ENCODE results near the gene KLHL17.

KLHL17 gene

DNA sequence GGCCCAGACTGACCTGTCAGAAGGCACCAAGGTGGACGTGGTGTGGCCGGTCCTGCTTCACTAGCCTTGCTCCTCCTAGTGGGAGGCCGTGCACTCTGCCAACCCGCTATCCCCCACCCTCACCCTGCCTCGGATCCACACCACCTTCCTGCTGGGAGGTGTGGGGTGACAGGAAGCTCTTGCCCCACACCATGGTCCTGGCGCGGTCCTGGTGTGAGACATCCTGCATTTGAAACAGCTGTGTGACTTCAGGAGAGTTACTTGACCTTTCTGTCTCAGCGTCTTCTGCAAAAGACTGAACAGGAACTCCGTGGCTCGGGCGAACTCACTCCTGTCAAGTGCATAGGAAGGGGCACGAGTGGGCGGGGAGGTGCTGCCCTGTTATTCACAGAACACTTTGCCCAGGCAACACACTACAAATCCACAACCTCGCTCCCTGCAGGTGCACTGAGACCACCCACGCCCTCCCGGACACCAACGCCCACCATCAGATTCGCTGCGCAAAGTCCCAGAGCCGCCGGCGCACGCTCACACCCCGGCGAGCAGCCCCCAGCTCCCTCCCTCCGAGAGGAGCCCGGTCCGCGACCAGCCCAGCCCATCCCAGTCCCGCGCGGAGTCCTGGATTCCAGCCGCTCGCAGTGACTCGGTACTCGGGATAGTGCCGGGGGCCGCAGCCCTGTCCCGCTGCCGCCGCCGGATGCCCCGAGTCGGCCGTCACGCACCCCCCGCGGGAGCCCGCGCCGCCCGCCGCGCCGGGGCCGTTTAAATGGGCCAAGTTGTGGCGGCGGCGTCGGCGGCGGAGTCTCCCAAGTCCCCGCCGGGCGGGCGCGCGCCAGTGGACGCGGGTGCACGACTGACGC is 37.0 kb upstream of the KLHL17 start, which contains the start of gene SAMD11:
SAMD11 (plus strand) TSS at position 793 of the 860 bp plus-strand sequence. CDS start 509 bp downstream, outside the sequence.
- peak; percentile 80 for DNase-seq

DNA sequence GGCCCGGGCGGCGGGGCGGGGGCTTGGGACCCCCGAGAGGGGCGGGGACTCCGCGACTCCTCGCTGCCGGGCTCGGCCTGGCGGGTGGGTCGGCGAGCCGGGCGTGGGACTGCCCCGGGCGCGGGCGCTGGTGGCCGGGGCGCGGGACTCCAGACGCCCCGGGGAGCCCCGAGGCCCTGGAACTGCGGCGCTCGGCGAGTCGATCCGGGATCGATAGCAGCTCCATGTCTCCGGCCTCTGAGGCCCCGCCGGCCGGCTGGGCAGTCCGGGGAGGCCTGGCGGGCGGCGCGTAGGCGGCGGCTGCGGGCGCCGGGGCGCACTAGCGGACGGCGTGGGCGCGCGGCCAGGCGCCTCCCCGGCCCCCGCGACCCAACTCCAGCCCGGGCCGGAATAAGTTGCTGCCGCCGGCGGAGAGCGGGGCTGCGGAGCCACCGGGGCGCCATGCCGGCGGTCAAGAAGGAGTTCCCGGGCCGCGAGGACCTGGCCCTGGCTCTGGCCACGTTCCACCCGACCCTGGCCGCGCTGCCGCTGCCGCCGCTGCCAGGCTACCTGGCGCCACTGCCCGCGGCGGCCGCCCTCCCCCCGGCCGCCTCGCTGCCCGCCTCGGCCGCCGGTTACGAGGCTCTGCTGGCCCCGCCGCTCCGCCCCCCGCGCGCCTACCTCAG is 36.3 kb upstream of the KLHL17 start:
- no peak for DNase-seq

DNA sequence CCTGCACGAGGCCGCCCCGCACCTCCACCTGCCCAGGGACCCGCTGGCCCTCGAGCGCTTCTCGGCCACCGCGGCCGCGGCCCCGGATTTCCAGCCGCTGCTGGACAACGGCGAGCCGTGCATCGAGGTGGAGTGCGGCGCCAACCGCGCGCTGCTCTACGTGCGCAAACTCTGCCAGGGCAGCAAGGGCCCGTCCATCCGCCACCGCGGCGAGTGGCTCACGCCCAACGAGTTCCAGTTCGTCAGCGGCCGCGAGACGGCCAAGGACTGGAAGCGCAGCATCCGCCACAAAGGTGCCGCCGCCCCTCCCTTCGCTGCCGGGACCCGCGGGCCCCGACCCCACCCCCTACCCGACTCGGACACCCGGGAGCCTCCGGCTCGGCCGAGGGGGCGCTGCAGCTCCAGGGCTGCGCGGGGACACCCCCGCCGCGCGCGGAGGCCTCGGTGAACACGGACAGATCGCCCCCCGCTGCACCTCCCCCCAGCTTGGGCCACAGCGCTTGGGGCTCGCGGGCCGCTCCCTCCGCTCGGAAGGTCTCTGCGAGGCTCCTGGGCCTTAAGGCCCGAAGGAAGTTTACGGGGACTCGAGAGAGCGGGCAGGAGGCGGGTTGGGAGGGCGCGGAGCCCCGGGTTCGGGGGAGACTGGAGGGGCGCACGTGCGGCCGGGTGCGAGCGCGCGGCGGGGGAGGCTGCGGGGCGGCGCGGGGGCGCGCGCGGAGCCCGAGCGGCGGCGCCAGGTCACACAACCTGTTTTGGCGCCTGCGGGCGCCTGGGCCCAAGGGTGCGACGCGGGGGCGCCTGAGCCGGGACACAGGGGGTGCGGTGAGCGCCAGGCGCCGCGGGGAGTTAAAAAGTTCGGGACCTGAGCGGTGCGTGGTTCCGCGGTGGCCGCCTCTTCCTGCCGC is 35.5 kb upstream of the KLHL17 start:
- DNase-seq = peak; percentile 37

DNA sequence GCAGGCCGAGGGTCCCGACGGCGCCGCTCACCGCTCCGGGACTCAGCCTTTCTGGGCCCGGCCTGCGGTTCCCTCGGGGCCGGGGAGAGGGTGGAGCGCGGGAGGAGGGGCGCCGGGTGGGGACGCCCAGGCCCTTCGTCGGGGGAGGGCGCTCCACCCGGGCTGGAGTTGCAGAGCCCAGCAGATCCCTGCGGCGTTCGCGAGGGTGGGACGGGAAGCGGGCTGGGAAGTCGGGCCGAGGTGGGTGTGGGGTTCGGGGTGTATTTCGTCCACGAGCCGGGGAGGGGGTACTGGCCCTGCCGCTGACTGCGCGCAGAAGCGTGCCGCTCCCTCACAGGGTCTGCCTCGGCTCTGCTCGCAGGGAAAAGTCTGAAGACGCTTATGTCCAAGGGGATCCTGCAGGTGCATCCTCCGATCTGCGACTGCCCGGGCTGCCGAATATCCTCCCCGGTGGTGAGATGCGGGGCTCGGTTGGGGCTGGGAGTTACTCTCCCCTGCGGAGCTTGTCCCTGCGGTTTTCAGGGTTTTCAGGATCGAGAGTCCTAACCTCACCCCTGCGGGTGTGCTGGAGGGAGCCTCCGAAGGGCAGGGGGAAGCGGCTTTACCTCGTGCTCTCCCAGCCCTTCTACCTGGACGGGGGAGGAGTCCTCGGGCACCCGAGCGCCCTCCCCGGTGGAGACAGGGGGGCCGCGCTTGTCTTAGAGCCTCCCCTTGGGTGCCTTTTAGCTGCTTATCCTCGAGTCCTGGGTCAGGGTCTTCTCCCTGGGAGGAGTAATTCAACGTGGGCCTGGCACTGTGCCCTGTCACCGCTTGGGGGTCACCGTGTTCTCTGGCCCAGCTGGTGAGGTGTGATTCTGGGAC is 34.6 kb upstream of the KLHL17 start:
- no peak for DNase-seq

DNA sequence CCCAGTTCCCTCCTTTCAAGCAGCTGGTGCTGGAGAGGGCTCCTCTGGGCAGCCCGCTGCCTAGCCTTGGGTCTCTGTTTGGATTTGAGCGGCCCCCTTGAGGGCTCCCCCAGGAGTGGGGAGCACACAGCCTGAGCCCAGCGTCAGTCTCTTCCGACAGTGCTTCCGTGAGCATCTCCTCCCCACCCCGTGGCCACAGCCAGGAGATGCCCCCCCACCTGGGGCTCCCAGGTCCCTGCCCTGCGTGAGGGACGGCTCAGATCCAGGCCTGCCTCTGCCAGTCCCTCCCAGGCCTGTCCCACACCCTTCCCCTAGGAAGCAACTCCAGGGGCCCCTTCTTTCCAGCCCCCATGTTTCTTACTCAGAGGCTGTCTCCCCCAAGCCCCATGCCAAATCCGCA is 33.1 kb upstream of the KLHL17 start:
- no peak for DNase-seq

DNA sequence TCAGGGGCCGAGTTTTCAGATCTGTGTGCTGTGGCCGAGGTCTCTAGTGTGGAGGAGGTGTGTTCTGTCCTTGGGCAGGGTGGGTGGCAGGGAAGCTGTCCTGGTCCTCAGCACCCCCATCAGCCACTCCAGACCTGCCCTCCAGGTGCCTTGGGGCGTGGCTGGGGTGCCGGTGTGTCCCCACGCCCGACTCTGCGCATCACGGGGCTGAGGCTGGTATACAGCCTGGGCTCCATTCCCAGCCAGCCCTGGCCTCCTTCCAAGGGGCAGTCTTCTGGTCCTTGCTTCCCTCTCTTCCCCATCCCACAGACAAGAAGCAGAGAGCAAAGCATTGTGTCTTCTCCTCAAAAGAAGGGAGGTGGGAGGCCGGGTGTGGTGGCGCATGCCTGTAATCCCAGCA is 32.6 kb upstream of the KLHL17 start:
- no peak for DNase-seq

DNA sequence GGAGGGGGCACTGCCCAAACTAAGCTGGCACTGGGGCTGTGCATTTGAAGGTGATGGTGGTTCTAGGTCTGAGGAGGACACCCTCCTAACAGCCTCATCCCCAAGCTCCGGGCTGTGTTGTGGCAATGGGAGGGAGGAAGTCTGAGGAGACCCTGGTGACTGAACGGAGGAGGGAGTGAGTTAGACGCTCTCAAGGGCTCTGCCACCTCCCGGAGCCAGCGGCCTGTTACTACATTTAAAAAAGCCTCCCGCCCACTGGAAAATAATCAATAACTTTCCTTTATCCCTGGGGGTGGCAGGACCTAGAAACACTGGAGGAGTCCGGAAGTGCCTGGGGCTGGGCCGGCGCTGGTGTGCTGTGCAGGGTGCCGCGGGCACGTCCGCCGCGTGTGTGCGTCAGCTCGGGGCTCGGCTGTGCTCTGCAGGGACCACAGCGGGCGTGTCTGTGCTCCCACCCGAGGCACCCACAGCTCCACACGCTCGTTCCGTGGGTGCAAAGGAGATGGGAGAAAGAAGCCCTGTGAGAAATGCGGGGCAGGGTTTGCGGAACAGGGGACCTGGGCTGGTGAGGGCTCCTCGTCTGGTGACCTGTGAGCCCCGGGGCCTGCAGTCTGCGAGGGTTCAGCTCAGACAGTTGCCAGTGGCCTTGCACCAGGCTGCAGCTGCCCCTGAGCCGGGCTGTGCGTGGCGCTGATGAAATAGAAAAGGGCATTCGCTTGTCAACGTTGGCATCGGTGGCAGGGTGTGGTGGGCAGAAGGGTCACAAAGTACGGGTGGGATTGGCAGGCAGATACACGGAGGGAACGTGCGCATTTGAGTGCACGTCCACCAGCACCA is 31.3 kb upstream of the KLHL17 start:
- no peak for DNase-seq

DNA sequence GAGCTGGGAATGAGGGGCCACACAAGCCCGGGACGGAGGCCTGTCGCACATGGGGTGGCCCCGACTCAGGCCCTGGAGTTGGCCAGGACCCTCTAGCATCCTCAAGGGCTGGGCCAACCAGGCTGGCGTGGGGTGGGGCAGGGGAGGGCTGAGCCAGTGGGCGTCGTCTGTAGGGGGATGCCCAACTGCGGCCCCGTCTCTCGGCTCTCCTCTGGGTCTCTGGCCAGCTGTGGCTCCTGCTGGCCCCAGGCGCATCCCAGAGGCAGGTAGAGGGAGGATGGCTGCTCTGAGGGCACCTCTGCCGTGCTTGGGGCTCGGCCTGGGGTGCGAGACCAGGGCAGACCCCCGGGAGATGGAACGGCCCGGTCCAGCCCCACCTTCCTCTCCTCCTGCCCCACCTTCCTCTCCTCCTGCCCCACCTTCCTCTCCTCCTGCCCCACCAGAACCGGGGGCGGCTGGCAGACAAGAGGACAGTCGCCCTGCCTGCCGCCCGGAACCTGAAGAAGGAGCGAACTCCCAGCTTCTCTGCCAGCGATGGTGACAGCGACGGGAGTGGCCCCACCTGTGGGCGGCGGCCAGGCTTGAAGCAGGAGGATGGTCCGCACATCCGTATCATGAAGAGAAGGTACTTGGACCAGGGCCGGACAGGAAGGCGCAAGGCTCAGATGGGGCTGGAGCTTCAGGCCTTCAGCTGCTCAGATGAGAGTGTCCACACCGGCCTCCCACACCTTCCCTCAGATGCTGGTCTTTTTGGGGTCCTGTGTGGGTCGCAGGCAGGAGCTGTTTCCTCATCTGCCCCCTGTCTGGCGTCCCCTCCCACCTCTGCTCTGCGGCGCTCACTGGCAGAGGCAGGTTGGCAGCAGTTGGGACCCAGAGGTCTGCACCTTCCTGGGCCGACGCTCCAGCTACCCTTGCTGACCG is 30.4 kb upstream of the KLHL17 start:
- no peak for DNase-seq

DNA sequence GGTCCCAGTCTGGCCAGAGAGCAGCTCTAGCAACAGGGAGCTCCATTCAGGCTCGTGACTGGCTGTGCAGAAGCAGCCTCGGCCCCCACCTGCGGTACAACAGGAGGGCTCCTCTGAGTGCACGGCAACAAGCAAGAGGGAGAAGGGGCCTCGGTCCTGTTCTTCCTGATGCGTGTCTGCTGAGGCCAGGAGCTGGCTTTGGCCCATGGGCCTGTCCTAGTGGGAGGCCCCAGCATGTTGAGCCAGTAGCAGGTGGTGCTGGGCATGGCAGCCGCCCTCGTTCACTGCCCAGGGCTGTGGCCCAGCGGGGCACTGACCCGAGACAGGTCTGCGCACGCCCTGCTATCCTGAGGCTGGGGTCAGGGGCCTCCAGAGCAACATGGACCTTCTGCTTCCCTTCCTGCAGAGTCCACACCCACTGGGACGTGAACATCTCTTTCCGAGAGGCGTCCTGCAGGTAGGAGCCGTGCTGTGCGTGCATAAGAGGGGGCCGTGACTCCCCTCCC is 29.7 kb upstream of the KLHL17 start:
- no peak for DNase-seq

DNA sequence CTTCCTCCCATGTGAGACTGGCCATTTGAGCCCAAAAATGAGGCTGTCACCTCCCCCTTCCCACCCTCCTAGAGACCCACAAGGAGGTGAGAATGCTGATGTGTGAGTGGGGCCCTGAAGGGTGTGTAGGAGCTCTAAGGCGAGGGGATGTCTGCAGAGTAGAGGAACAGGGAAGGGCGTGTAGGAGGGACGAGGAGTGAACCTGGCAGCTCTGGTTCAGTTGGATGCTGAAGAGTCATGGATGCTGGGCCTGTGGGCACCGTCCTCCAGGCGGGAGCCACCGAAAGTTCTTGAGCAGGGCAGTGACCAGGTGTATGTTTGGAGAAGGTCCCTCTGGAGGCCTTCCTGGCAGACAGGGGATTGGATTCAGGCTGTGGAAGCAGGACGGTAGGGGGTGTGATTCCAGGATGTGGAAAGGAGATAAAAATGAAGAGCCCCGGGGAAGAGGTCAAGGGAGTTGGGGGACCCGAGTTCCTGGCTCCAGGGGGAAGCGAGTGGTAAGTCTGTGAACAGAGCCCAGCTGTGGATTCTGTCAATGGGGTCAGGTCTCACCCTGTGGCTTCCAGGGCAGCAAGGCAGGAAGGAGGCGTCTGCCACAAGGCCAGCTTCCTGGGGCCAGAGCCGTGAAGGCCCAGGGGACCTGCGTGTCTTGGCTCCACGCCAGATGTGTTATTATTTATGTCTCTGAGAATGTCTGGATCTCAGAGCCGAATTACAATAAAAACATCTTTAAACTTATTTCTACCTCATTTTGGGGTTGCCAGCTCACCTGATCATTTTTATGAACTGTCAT is 28.8 kb upstream of the KLHL17 start:
- no peak for DNase-seq

DNA sequence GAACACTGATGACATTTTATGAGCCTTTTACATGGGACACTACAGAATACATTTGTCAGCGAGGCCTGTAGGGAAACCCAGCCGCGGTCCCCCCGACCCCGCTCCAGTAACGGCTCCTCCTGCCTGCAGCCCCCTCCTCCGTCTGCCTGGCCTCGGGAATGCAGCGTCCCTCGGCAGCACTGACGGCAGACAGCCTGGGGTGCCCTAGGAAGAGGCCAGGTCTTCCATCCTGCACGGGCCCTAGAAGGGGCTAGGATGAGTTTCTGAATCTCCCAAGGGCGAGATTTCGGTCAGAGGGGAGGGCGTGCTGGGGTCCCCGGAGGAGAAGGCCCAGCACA is 28.2 kb upstream of the KLHL17 start:
- DNase-seq = no peak

DNA sequence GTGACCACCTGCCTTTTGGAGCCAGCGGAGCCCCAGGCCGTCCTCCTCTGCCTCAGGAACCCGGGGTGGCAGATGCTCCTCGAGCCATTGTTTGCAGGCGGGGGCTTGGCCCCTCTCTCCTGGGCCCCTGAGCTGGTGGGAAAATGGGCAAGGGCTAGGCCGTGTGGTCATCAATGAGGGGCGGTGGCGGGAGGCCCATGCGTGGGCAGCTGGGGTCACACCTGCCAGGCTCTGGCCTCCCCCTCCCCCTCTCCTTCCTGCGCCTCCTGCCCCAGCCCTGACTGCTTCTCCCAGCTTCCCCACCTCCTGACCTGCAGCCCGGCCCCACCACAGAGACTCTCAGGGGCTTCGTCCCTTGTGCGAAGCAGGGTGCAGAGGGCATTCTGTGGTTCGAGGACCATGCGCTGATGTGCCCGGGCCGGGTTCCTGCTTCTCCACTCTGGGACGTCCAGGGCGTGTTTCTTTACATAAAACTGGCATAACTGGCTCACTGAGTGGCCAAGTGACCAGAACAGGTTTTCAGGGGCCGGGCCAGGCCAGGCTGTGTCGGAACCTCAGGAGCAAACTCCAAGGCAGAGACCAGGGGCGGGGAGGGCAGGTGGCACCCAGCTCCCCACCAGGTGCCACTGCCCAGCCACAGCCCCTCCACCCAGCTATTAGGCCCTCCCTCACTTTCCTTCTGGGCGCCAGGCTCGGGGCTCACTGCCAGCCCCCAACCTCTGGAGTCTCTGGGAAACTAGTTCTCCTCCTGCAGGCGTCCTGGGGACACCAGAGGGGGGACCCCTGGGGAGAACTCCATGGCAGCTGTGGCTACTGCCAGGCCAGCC is 27.4 kb upstream of the KLHL17 start:
- no peak for DNase-seq

DNA sequence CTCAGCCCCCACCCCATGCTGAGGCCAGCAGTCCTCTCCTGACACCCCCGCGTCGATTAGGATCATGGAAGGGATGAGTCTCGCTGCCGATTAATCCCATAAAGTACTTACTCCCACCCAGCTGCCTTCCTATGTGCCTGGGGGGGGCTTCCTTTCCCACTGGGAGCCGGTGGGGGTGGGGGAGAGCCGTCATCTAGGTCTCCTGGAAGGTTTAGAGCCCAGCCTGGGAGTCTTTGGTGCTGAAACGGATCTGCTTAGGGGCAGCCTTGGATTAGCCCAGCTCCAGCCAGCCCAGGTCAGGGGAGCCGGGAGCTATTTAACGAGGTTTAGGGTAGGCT is 26.8 kb upstream of the KLHL17 start:
- no peak for DNase-seq

DNA sequence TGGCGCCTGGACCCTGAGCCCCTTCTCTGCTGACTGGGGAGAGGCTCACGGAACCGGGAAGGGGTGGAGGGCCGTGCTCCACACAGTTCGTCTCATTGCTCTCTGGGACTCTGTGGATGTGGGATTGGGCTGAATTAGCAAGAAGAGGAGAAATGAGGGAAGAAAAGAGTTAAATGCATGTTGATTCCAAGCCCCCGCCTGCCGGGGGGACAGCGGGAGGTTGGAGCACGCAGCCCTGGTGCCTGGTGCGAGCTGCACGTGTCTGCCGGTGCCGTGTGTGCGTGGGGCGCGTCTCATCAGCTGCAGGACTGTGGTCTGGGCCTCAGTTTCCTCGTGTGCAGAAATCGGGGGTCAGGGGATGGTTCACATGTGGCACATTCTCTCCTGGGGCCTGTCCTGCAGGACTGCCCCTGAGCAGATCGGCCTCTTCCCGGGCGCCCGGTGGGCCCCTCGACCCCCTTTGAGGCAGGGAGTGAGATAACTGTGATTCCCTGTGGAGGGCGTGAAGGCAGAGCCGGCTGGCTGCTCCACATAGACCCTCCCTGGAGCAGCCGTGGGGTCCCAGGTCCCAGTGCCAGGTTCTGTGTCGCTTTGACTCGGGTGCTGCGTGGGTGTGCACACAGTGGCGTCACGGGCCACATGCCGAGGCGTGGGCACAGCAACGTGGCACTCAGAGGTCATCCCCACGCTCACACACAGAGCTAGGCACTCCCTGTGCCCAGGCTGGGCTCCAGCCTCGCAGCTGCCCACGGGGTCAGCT is 25.2 kb upstream of the KLHL17 start:
- DNase-seq = no peak

DNA sequence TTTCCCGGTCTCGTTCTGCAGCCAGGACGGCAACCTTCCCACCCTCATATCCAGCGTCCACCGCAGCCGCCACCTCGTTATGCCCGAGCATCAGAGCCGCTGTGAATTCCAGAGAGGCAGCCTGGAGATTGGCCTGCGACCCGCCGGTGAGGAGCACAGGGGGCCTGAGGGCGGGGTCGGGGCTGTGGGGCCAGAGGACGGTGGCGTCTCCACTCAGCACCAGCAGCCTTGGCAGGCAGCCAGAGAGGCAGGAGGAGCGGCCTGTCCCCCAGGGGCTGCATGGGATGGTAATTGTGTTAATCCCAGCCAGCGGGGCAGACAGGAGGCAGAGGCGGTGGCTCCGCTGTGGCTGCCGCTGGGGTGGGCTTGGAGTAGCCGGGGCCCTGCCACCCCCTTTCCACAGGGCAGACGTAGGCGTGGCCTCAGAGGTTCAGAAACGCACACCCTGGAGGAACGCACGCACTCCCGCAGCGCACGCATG is 24.6 kb upstream of the KLHL17 start:
- DNase-seq = no peak

DNA sequence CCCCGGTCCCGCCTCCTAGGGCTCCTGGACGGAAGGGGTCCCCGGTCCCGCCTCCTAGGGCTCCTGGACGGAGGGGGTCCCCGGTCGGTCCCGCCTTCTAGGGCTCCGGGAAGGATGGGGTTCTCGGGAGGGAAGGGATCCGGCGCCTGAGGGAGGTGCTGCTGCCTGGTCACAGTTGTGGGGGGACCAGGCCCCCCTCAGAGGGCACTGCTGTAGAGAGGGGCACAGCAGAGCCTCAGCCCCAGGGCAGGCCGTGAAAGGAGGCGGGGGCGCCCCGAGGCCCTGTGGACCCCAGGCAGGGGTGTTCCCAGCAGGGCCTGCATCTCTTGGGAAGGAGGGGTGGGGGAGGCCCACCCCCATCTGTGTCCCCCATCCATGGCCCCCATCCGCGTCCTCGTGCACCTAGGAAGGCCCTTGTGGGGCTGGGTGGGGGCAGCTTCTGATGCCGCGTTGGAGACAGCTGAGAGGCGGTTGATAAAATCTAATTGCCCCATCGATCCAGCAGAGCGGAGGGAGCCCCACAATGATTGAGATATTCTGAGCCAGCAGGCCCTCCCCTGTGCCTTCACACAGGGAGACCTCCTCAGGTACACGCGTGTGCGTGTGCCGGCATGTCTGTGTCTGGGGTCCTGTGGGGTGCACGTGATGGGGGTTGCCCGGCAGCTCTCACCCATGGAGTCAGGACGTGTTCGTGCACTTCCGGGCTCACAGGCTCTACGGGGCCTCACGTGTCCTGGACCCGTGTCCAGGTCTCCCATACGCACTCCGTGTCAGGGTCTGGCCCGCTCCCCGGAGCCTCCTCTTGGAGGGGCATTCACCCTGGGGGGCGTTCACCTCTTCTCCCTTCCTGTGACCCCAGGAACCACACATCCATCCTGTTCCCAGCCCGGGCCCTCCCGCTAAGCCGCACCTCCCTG is 23.8 kb upstream of the KLHL17 start:
- no peak for DNase-seq

Measured in suppressor macrophage treated with lipopolysaccharide for 4 hours (primary cell).